ENCODE measurements around the gene RANBP1. TPM values are rescaled to one million over a fixed set of nuclear protein-coding genes. Genes with fewer than 3 reads are reported as not detected.

Gene RANBP1
- total and polyA plus RNA-seq, 9 donors: 106 to 129 (median 116) TPM

GRCh38 chr22:20079745-20080444 lies 36.0 kb upstream of the RANBP1 start, which contains the start of gene DGCR8:
Gene DGCR8, plus strand, starts transcription at chr22:20080241. Its CDS starts 5,723 bp downstream, at chr22:20085964.
- under 1% methylated on average over 97 of the region's 100 CpGs for WGBS (ENCODE audit: insufficient coverage)
- Histone ChIP-seq H3K36me3 (ENCODE audit: control insufficient read depth, insufficient read depth, low read length) (peaks cover 13% of the 10 kb centered on the region), H3K27ac (ENCODE audit: low read length) (peak within 1 kb of the TSS; percentile 94)

GRCh38 chr22:20080445-20080775 lies 35.5 kb upstream of the RANBP1 start:
- peaks cover 13% of the 10 kb centered on the region for H3K36me3 ChIP-seq (ENCODE audit: control insufficient read depth, insufficient read depth, low read length)
- peak; percentile 82 for DNase-seq
- peaks cover 38% of the 10 kb centered on the region for H3K4me1 ChIP-seq (ENCODE audit: control insufficient read depth, insufficient read depth, low read length)
- no peaks in the 10 kb centered on the region for H3K27me3 ChIP-seq (ENCODE audit: control insufficient read depth, insufficient read depth, low read length)
- peak overlapping the region; percentile 94 for H3K27ac ChIP-seq (ENCODE audit: low read length)
- H3K9me3 ChIP-seq (replicated peaks; ENCODE audit: control insufficient read depth, low read depth, low read length): no peaks in the 10 kb centered on the region
- H3K4me3 ChIP-seq (ENCODE audit: low read length): peak overlapping the region; percentile 82
- 0% methylated on average over 33 of the region's 34 CpGs for WGBS (ENCODE audit: insufficient coverage)

More at GRCh38 chr22:20079745-20080444, 36.0 kb upstream of the RANBP1 start, which contains the start of gene DGCR8:
- Histone ChIP-seq H3K9me3 (replicated peaks; ENCODE audit: control insufficient read depth, low read depth, low read length) (no peaks in the 10 kb centered on the region), H3K4me1 (ENCODE audit: control insufficient read depth, insufficient read depth, low read length) (peaks cover 36% of the 10 kb centered on the region), H3K27me3 (ENCODE audit: control insufficient read depth, insufficient read depth, low read length) (no peaks in the 10 kb centered on the region), H3K4me3 (ENCODE audit: low read length) (peak within 1 kb of the TSS; percentile 82)
- DNase-seq: peak; percentile 99

- DNase-seq: peak; percentile 71
- H3K36me3 ChIP-seq (ENCODE audit: control insufficient read depth, insufficient read depth, low read length): peaks cover 19% of the 10 kb centered on the region
- H3K4me1 ChIP-seq (ENCODE audit: control insufficient read depth, insufficient read depth, low read length): peaks cover 38% of the 10 kb centered on the region
- H3K9me3 ChIP-seq (replicated peaks; ENCODE audit: control insufficient read depth, low read depth, low read length): no peaks in the 10 kb centered on the region
- WGBS (ENCODE audit: insufficient coverage): 5% methylated on average over 24 of the region's 27 CpGs
- peak overlapping the region; percentile 94 for H3K27ac ChIP-seq (ENCODE audit: low read length)
- no peaks in the 10 kb centered on the region for H3K27me3 ChIP-seq (ENCODE audit: control insufficient read depth, insufficient read depth, low read length)
- H3K4me3 ChIP-seq (ENCODE audit: low read length): peak overlapping the region; percentile 82
Measured at GRCh38 chr22:20080776-20081654, 34.9 kb upstream of the RANBP1 start.

GRCh38 chr22:20083157-20083890 lies 32.6 kb upstream of the RANBP1 start:
- Histone ChIP-seq H3K4me3 (ENCODE audit: low read length) (no peak overlapping the region), H3K27ac (ENCODE audit: low read length) (no peak overlapping the region), H3K27me3 (ENCODE audit: control insufficient read depth, insufficient read depth, low read length) (no peaks in the 10 kb centered on the region), H3K36me3 (ENCODE audit: control insufficient read depth, insufficient read depth, low read length) (peaks cover 42% of the 10 kb centered on the region), H3K9me3 (replicated peaks; ENCODE audit: control insufficient read depth, low read depth, low read length) (no peaks in the 10 kb centered on the region), H3K4me1 (ENCODE audit: control insufficient read depth, insufficient read depth, low read length) (peaks cover 38% of the 10 kb centered on the region)
- DNase-seq: no peak
- 83% methylated on average over 9 of the region's 10 CpGs for WGBS (ENCODE audit: insufficient coverage)

GRCh38 chr22:20083891-20084546 lies 31.9 kb upstream of the RANBP1 start:
- Histone ChIP-seq H3K27me3 (ENCODE audit: control insufficient read depth, insufficient read depth, low read length) (no peaks in the 10 kb centered on the region), H3K4me3 (ENCODE audit: low read length) (no peak overlapping the region), H3K9me3 (replicated peaks; ENCODE audit: control insufficient read depth, low read depth, low read length) (no peaks in the 10 kb centered on the region), H3K4me1 (ENCODE audit: control insufficient read depth, insufficient read depth, low read length) (peaks cover 38% of the 10 kb centered on the region), H3K36me3 (ENCODE audit: control insufficient read depth, insufficient read depth, low read length) (peaks cover 49% of the 10 kb centered on the region), H3K27ac (ENCODE audit: low read length) (no peak overlapping the region)
- DNase-seq: no peak
- 79% methylated on average over 7 of the region's 10 CpGs for WGBS (ENCODE audit: insufficient coverage)

- Histone ChIP-seq H3K27me3 (ENCODE audit: control insufficient read depth, insufficient read depth, low read length) (no peaks in the 10 kb centered on the region), H3K36me3 (ENCODE audit: control insufficient read depth, insufficient read depth, low read length) (peaks cover 57% of the 10 kb centered on the region), H3K9me3 (replicated peaks; ENCODE audit: control insufficient read depth, low read depth, low read length) (no peaks in the 10 kb centered on the region), H3K27ac (ENCODE audit: low read length) (no peak overlapping the region), H3K4me3 (ENCODE audit: low read length) (no peak overlapping the region), H3K4me1 (ENCODE audit: control insufficient read depth, insufficient read depth, low read length) (peaks cover 38% of the 10 kb centered on the region)
- WGBS (ENCODE audit: insufficient coverage): 63% methylated on average over 21 of the region's 23 CpGs
- no peak for DNase-seq
Measured at GRCh38 chr22:20084547-20085413, 31.1 kb upstream of the RANBP1 start.

- DNase-seq: no peak
- Histone ChIP-seq H3K9me3 (replicated peaks; ENCODE audit: control insufficient read depth, low read depth, low read length) (no peaks in the 10 kb centered on the region), H3K4me3 (ENCODE audit: low read length) (no peak overlapping the region), H3K27me3 (ENCODE audit: control insufficient read depth, insufficient read depth, low read length) (no peaks in the 10 kb centered on the region), H3K4me1 (ENCODE audit: control insufficient read depth, insufficient read depth, low read length) (peaks cover 38% of the 10 kb centered on the region), H3K36me3 (ENCODE audit: control insufficient read depth, insufficient read depth, low read length) (peaks cover 66% of the 10 kb centered on the region), H3K27ac (ENCODE audit: low read length) (no peak overlapping the region)
- WGBS (ENCODE audit: insufficient coverage): 85% methylated on average over 20 of the region's 20 CpGs
Measured at GRCh38 chr22:20085651-20086050, 30.3 kb upstream of the RANBP1 start.

- Histone ChIP-seq H3K27me3 (ENCODE audit: control insufficient read depth, insufficient read depth, low read length) (no peaks in the 10 kb centered on the region), H3K36me3 (ENCODE audit: control insufficient read depth, insufficient read depth, low read length) (peaks cover 71% of the 10 kb centered on the region), H3K9me3 (replicated peaks; ENCODE audit: control insufficient read depth, low read depth, low read length) (no peaks in the 10 kb centered on the region), H3K4me3 (ENCODE audit: low read length) (no peak overlapping the region), H3K4me1 (ENCODE audit: control insufficient read depth, insufficient read depth, low read length) (peaks cover 33% of the 10 kb centered on the region), H3K27ac (ENCODE audit: low read length) (no peak overlapping the region)
- WGBS (ENCODE audit: insufficient coverage): 92% methylated on average over 20 of the region's 24 CpGs
- no peak for DNase-seq
Measured at GRCh38 chr22:20086101-20086599, 29.8 kb upstream of the RANBP1 start.

- WGBS (ENCODE audit: insufficient coverage): 97% methylated on average over 5 of the region's 5 CpGs
- no peak for DNase-seq
Measured at GRCh38 chr22:20086763-20087162, 29.1 kb upstream of the RANBP1 start.

More at GRCh38 chr22:20086763-20087162, 29.1 kb upstream of the RANBP1 start:
- no peak overlapping the region for H3K4me3 ChIP-seq (ENCODE audit: low read length)
- H3K9me3 ChIP-seq (replicated peaks; ENCODE audit: control insufficient read depth, low read depth, low read length): no peaks in the 10 kb centered on the region
- no peaks in the 10 kb centered on the region for H3K27me3 ChIP-seq (ENCODE audit: control insufficient read depth, insufficient read depth, low read length)
- H3K27ac ChIP-seq (ENCODE audit: low read length): no peak overlapping the region
- peaks cover 27% of the 10 kb centered on the region for H3K4me1 ChIP-seq (ENCODE audit: control insufficient read depth, insufficient read depth, low read length)
- H3K36me3 ChIP-seq (ENCODE audit: control insufficient read depth, insufficient read depth, low read length): peaks cover 72% of the 10 kb centered on the region

Data from muscle of leg (tissue), 11 donors.